CD4-positive, alpha-beta T cell (primary cell): ENCODE data around the gene LRP1B. TPM values are rescaled to one million over a fixed set of nuclear protein-coding genes. Genes with fewer than 3 reads are reported as not detected.

Experiments used
- ATAC-seq: fragments of 200-7000 bp; cut with Tn5 transposase; one replicate; pipeline ENCODE4 v1.10.0; 2022; ENCODE audit warnings: mild to moderate bottlenecking; ENCODE audit not compliant: poor library complexity
- CTCF ChIA-PET: fragments of 350-600 bp; sonication (Branson Sonifier 250); formaldehyde crosslinking; loops from one replicate; lab custom pipeline; 2021; ENCODE audit warnings: antibody characterized with exemption, inconsistent platforms; lab: Charles Lee
- POLR2A ChIA-PET: fragments of 350-600 bp; sonication (Branson Sonifier 250); formaldehyde crosslinking; loops from one replicate; lab custom pipeline; 2021; ENCODE audit warnings: antibody characterized with exemption, inconsistent platforms; lab: Charles Lee
- DNase-seq, 14 experiments: peaks; one replicate each; pipeline ENCODE4 v3.0.0-alpha.2; 2013 to 2020; ENCODE audit warnings: mixed read lengths in 2 of 14
- H3K27ac ChIP-seq, 2 donors: one replicate each; pipeline versions ENCODE4 v1.5.1 to v1.7.0; 2013; ENCODE audit warnings: low read length in 2 of 2, low read depth in 1 of 2, mild to moderate bottlenecking in 1 of 2
- H3K27me3 ChIP-seq, 2 experiments: 1 replicate in 1 of 2; 2 replicates in 1 of 2; pipeline versions ENCODE4 v1.6.1 to v1.7.0; 2013; ENCODE audit warnings: low read length in 2 of 2, control low read depth in 1 of 2, mild to moderate bottlenecking in 1 of 2, moderate library complexity in 1 of 2; ENCODE audit not compliant: insufficient read depth in 2 of 2, control insufficient read depth in 1 of 2
- H3K36me3 ChIP-seq: one replicate; pipeline ENCODE4 v1.6.1; 2013; ENCODE audit warnings: low read length, control low read depth; ENCODE audit not compliant: insufficient read depth
- H3K4me1 ChIP-seq: one replicate; pipeline ENCODE4 v1.6.1; 2013; ENCODE audit warnings: low read length, control low read depth; ENCODE audit not compliant: insufficient read depth
- H3K4me3 ChIP-seq: one replicate; pipeline ENCODE4 v1.5.1; 2013; ENCODE audit warnings: mild to moderate bottlenecking, low read length, moderate library complexity
- H3K9me3 ChIP-seq, 2 experiments: 1 replicate in 1 of 2; 2 replicates in 1 of 2; pipeline versions ENCODE4 v1.6.1 to v1.7.0; 2013; ENCODE audit warnings: low read length in 2 of 2, mild to moderate bottlenecking in 2 of 2, control low read depth in 1 of 2, moderate library complexity in 1 of 2; ENCODE audit not compliant: control insufficient read depth in 1 of 2, insufficient read depth in 1 of 2
- H3K27ac Mint-ChIP-seq: one replicate; pipeline ENCODE4 v1.8.0; 2020; ENCODE audit warnings: mixed read lengths
- H3K27me3 Mint-ChIP-seq: one replicate; pipeline ENCODE4 v1.8.0; 2021; ENCODE audit warnings: mixed read lengths
- H3K36me3 Mint-ChIP-seq: one replicate; pipeline ENCODE4 v1.8.0; 2021; ENCODE audit warnings: low read depth, mixed read lengths
- H3K4me1 Mint-ChIP-seq: one replicate; pipeline ENCODE4 v1.8.0; 2021; ENCODE audit warnings: low read depth, mixed read lengths
- H3K4me3 Mint-ChIP-seq: one replicate; pipeline ENCODE4 v1.8.0; 2020; ENCODE audit warnings: mild to moderate bottlenecking, mixed read lengths
- H3K9me3 Mint-ChIP-seq: one replicate; pipeline ENCODE4 v1.8.0; 2020; ENCODE audit warnings: mixed read lengths
- CTCF ChIP-seq: fragments of 200-600 bp; IDR thresholded peaks from one replicate; pipeline ENCODE4 v1.8.0; 2022; ENCODE audit warnings: antibody characterized with exemption, mild to moderate bottlenecking
- intact Hi-C, 2 experiments: fragments of 100-400 bp; cut with DNase I in 1 of 2; cut with micrococcal nuclease in 1 of 2; formaldehyde crosslinking; loops; one replicate each; pipeline versions ENCODE4 v1.15.1 to v1.9.0; 2023 to 2025; cut with DNase I, micrococcal nuclease
- total RNA-seq, 174 experiments: library from RNA in 2 of 174; stranded (reverse) in 2 of 174; gene quantifications; one replicate each; pipeline ENCODE4 v1.2.3 and lab custom pipeline; 2021 to 2026

LRP1B gene
- total RNA-seq, 2 experiments from 2014 or later = not detected

GRCh38 chr2:141499123-141499522 lies 631.7 kb downstream of the LRP1B start:
- TF ChIP-seq CTCF = no peak
- CTCF ChIA-PET = no interaction called here
- DNase-seq (no peak), ATAC-seq (no peak)
- Histone ChIP-seq H3K27ac (no peak overlapping the region), H3K4me3 (no peak overlapping the region), H3K9me3 (no peaks in the 10 kb centered on the region), H3K36me3 (no peaks in the 10 kb centered on the region), H3K4me1 (no peaks in the 10 kb centered on the region), H3K27me3 (no peaks in the 10 kb centered on the region)
- POLR2A ChIA-PET = no interaction called here
- no peaks in the 10 kb centered on the region for H3K9me3 Mint-ChIP-seq
- H3K4me1 Mint-ChIP-seq = no peaks in the 10 kb centered on the region
- no peak overlapping the region for H3K4me3 Mint-ChIP-seq
- no peaks in the 10 kb centered on the region for H3K27me3 Mint-ChIP-seq
- no peaks in the 10 kb centered on the region for H3K36me3 Mint-ChIP-seq
- H3K27ac Mint-ChIP-seq = no peak overlapping the region
- intact Hi-C loops = no loop called here

GRCh38 chr2:141498561-141498960 lies 632.3 kb downstream of the LRP1B start:
- Mint-ChIP-seq H3K36me3 (no peaks in the 10 kb centered on the region), H3K4me3 (no peak overlapping the region), H3K27ac (no peak overlapping the region), H3K4me1 (no peaks in the 10 kb centered on the region), H3K27me3 (no peaks in the 10 kb centered on the region), H3K9me3 (no peaks in the 10 kb centered on the region)
- intact Hi-C loops = no loop called here
- Histone ChIP-seq H3K4me3 (no peak overlapping the region), H3K27ac (no peak overlapping the region), H3K9me3 (no peaks in the 10 kb centered on the region), H3K4me1 (no peaks in the 10 kb centered on the region), H3K36me3 (no peaks in the 10 kb centered on the region), H3K27me3 (no peaks in the 10 kb centered on the region)
- ATAC-seq = no peak
- TF ChIP-seq CTCF = no peak
- no peak for DNase-seq
- POLR2A ChIA-PET = no interaction called here
- CTCF ChIA-PET = no interaction called here

GRCh38 chr2:141497272-141497671 lies 633.5 kb downstream of the LRP1B start:
- no peaks in the 10 kb centered on the region for H3K4me1 Mint-ChIP-seq
- H3K4me3 Mint-ChIP-seq = no peak overlapping the region

More at GRCh38 chr2:141497272-141497671, 633.5 kb downstream of the LRP1B start:
- H3K36me3 ChIP-seq = no peaks in the 10 kb centered on the region
- intact Hi-C loops = no loop called here
- H3K4me1 ChIP-seq = no peaks in the 10 kb centered on the region
- DNase-seq (no peak), ATAC-seq (no peak)
- H3K9me3 Mint-ChIP-seq = no peaks in the 10 kb centered on the region
- CTCF ChIA-PET = no interaction called here
- no peak overlapping the region for H3K4me3 ChIP-seq
- H3K27me3 ChIP-seq = no peaks in the 10 kb centered on the region
- no peak overlapping the region for H3K27ac ChIP-seq
- H3K27ac Mint-ChIP-seq = no peak overlapping the region
- no peaks in the 10 kb centered on the region for H3K36me3 Mint-ChIP-seq
- POLR2A ChIA-PET = no interaction called here
- no peaks in the 10 kb centered on the region for H3K9me3 ChIP-seq
- TF ChIP-seq CTCF = no peak
- no peaks in the 10 kb centered on the region for H3K27me3 Mint-ChIP-seq
